HG02678 (cell line): ENCODE results near the gene SLU7.

Experiments
- ATAC-seq: cut with Tn5 transposase; IDR thresholded peaks from one replicate; pipeline ENCODE4 v1.9.1; 2021; ENCODE audit warnings: mild to moderate bottlenecking, moderate library complexity; ENCODE audit not compliant: unreplicated experiment

SLU7 gene

GRCh38 chr5:160367885-160368284, 51.0 kb downstream of the SLU7 start:
- no peak for ATAC-seq

DNA sequence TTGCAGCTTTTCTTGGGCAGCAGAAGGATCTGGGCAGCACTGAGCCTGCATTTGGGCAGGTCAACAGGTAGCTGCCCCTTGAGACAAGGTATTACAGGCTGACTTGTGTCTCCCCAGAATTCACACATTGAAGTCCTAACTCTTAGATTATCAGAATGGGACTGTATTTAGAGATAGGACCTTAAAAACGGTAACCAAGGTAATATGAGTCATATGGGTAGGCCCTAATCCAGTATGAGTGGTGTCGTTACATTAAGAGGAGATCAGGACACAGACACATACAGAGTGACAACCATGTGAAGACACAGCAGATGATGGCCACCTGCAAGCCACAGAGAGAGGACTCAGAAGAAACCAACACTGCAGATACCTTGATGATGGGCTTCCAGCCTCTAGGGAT, 51.6 kb downstream of the SLU7 start:
- ATAC-seq, result no peak

- ATAC-seq, result no peak
These were observed 52.7 kb downstream of the SLU7 start for GRCh38 chr5:160366230-160366629.

DNA sequence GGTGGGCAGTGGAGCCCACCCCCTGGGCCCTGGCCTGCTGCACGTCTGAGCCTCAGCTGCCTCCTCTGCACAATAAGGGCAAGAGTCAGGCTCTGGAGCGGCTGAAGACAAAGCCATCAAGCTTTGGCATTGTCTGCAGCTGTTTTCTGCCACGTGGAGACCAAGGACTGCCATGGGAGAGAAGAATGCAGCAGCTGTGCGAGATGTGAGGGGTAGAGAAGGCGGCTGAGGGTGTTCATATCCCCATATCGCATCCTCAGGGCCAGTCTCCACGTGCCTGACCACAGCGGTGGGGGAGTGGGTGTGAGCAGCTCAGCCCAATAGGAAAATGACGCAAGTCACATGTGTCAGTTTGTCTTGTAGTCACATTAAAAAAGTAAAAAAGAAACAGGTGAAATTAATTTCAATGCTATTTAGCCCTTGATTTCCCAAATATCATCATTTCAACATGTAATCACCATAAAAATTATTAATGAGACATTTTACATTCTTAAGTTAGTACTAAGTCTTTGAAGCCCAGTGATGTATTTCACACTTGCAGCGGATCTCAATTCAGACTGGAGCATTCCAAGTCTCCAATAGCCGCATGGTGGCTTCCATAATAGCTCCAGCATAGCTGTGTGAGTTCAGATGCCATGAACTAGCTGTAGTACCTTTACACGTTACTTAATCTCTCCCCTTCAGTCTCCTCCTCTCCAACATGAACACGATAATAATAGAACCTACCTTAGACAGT, 55.1 kb downstream of the SLU7 start:
- no peak for ATAC-seq

DNA sequence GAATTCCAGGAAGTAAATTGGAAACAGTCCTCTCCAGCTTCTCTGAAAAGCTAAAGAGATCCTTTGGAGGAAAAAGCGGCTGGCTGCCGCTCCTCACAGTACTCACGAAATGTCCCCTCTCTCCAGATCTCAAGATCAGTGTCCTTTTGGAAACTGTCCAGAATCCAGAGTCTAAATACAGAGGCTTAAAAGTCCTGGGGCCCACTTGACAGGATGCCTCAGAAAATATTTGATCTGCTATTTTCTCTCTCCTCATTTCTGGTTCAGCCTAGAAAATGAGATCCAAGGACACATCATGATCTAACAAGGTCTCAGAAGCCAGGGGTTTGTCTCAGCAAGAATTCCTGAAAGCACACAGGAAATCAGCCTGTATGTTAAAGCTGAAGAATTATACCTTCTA, 55.7 kb downstream of the SLU7 start:
- ATAC-seq, result no peak

- no peak for ATAC-seq
These were observed 57.2 kb downstream of the SLU7 start for GRCh38 chr5:160361624-160362228.

- no peak for ATAC-seq
These were observed 58.6 kb downstream of the SLU7 start for GRCh38 chr5:160360310-160360709.

GRCh38 chr5:160359816-160360215, 59.1 kb downstream of the SLU7 start:
- ATAC-seq, result no peak

- ATAC-seq, result no peak
These were observed 59.6 kb downstream of the SLU7 start for GRCh38 chr5:160359242-160359641.

DNA sequence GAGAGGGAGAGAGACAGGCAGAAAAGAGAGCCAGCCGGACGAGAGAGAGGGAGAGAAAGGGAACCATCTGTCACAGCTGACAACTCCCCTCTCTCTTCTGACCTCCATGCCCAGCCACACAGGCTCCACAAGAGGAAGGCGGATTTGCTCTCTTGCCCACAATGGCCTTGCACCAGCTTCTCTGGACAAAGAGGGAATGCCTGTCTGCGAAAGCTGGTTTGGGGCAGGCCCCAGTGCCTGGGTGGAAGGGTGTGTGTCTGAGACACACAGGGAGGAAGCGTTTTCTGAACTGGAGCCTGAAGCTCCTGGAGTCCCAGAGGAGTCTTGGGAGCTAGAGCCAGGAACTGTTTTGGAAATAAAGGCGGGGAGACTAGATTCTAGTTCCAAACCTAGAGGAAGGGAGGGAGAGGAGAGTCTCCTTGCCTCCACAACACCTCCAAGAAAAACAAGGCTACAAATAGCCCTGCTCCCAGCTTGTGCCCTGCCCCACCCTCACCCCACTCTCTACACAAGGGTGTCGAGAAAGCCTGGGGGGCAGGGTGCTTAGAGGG, 60.9 kb downstream of the SLU7 start:
- ATAC-seq, result no peak

DNA sequence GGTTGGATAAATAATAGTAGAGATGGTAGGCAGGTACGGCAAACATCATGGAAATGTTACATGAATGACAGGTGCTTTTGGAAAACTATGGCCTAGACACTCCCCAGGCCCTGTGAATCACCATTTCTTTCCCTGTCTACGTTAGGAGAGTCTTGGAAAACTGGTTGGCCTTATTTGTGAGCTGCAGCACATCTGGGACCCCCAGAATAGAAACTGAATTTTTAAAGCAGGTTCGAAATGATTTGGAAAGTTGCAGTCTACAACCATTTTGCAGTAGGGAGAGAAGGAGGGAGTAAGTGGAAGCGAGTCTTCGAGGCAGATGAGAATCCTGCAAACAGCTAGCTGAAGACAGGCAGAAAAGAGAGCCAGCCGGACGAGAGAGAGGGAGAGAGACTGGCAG, 61.5 kb downstream of the SLU7 start:
- ATAC-seq, result no peak

GRCh38 chr5:160356550-160357347, 62.1 kb downstream of the SLU7 start:
- no peak for ATAC-seq

DNA sequence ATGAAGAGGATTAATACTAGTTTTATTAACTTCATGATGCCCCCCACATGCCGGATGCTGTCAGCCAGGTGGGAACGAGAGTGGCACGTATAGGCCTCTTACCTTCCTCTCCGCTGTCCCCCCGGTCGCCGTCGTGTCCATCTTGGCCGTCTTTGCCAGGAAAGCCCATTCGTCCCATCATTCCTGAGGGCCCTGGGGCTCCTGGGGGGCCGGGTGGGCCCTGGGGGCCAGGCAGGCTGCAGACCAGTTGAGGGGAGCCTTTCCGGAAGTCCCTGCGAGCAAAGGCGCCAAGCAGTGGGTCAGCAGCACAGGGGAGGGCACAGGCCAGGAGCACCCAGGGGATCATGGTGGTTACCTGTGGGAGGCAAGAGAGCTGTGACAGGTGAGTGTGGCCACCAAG, 64.2 kb downstream of the SLU7 start:
- ATAC-seq, result no peak

DNA sequence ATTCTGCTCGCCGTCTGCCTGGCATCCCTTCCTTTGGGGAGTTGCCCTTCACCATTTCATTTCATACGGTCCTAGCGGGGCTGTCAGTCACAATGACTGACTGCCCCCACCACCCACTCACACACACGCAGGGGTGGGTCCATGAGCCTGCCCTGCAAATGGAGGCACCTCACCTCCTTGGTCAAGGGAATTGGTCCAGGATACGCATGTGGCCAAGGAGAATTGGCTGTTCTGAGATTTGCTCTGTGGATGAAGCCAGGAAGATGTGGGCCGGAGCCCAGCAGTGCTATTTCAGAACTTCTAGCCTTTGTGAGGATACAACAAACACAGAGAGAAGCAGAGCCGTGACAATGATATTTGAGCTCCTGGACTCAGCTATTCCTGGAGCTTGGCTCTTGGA, 65.5 kb downstream of the SLU7 start:
- no peak for ATAC-seq

DNA sequence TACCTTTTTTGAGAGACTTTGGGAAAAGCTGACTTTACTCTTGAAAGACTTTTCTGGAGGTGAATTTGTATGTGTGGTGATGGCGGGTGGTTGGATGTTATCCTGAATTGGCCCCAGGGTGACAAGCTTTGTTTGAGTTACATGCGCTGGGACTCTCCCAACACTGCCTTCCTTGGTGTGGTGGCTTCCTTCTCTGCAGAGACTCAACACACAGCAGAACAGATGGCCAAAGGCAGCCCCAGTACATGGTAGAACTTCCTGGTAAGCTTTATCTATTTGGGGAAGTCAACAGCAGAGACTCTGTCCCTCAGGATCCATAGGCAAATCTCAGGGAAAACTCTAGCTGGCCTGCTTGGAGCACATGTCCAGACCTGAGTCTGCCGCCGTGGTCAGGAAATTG, 66.6 kb downstream of the SLU7 start:
- no peak for ATAC-seq
